WTC11 (cell line): ENCODE data around the gene ADCY2. TPM values are rescaled to one million over a fixed set of nuclear protein-coding genes. Genes with fewer than 3 reads are reported as not detected.

Experiments used
- ATAC-seq: fragments of 200-7000 bp; cut with Tn5 transposase; 2 replicates; pipeline ENCODE4 v1.10.0; 2021; ENCODE audit warnings: mild to moderate bottlenecking, moderate library complexity
- CTCF ChIA-PET: fragments of 300-600 bp; sonication (Branson Sonifier 250); formaldehyde crosslinking; loops from one replicate; lab custom pipeline; 2021; ENCODE audit warnings: antibody characterized with exemption; lab: Charles Lee
- POLR2A ChIA-PET: fragments of 350-600 bp; sonication (Branson Sonifier 250); formaldehyde crosslinking; loops from one replicate; lab custom pipeline; 2021; ENCODE audit warnings: antibody characterized with exemption; lab: Charles Lee
- DNase-seq: peaks from one replicate; pipeline ENCODE4 v3.0.0; 2021; ENCODE audit warnings: low spot score
- H3K27ac Mint-ChIP-seq: 2 replicates; pipeline ENCODE4 v1.8.0; 2021; ENCODE audit warnings: mixed read lengths
- H3K27me3 Mint-ChIP-seq: 2 replicates; pipeline ENCODE4 v1.8.0; 2021; ENCODE audit warnings: low read depth, mild to moderate bottlenecking, moderate library complexity, mixed read lengths
- H3K36me3 Mint-ChIP-seq: 2 replicates; pipeline ENCODE4 v1.8.0; 2021; ENCODE audit warnings: mixed read lengths
- H3K4me1 Mint-ChIP-seq: 2 replicates; pipeline ENCODE4 v1.8.0; 2022; ENCODE audit warnings: mixed read lengths
- H3K4me3 Mint-ChIP-seq: 2 replicates; pipeline ENCODE4 v1.8.0; 2021; ENCODE audit warnings: mild to moderate bottlenecking, moderate library complexity, mixed read lengths
- H3K9me3 Mint-ChIP-seq: 2 replicates; pipeline ENCODE4 v1.8.0; 2021; ENCODE audit warnings: mixed read lengths
- CBFB ChIP-seq: sonication (generic); formaldehyde crosslinking; IDR thresholded peaks from 2 replicates; pipeline ENCODE4 v1.8.1; 2022; ENCODE audit warnings: mild to moderate bottlenecking, low read depth, missing genetic modification reagents
- CREB1 ChIP-seq: sonication (generic); formaldehyde crosslinking; IDR thresholded peaks from 2 replicates; pipeline ENCODE4 v1.8.0; 2023; ENCODE audit warnings: mild to moderate bottlenecking, missing genetic modification reagents
- EMX1 ChIP-seq: fragments of 250-450 bp; sonication (Bioruptor Pico); IDR thresholded peaks from 2 replicates; pipeline ENCODE4 v1.8.0; 2021; ENCODE audit warnings: mild to moderate bottlenecking
- FOXJ3 ChIP-seq: sonication (generic); formaldehyde crosslinking; IDR thresholded peaks from 2 replicates; pipeline ENCODE4 v1.9.0; 2021; ENCODE audit warnings: missing genetic modification reagents, mild to moderate bottlenecking, borderline replicate concordance
- IRF2 ChIP-seq: sonication (generic); formaldehyde crosslinking; IDR thresholded peaks from 2 replicates; pipeline ENCODE4 v1.8.0; 2022; ENCODE audit warnings: low read depth, missing genetic modification reagents, borderline replicate concordance
- JAZF1 ChIP-seq: fragments of 250-450 bp; sonication (Bioruptor Pico); IDR thresholded peaks from 2 replicates; pipeline ENCODE4 v1.9.0; 2021; ENCODE audit warnings: moderate library complexity, mild to moderate bottlenecking, inconsistent platforms
- SMAD3 ChIP-seq: sonication (generic); formaldehyde crosslinking; IDR thresholded peaks from 2 replicates; pipeline ENCODE4 v1.8.0; 2022; ENCODE audit warnings: missing genetic modification reagents, mild to moderate bottlenecking, borderline replicate concordance
- SMAD4 ChIP-seq: sonication (generic); formaldehyde crosslinking; IDR thresholded peaks from 2 replicates; pipeline ENCODE4 v1.8.0; 2022; ENCODE audit warnings: mild to moderate bottlenecking, missing genetic modification reagents
- TEAD1 ChIP-seq: sonication (generic); formaldehyde crosslinking; IDR thresholded peaks from 2 replicates; pipeline ENCODE4 v1.8.0; 2022; ENCODE audit warnings: mild to moderate bottlenecking, missing genetic modification reagents
- ZNF121 ChIP-seq: sonication (generic); formaldehyde crosslinking; IDR thresholded peaks from 2 replicates; pipeline ENCODE4 v1.8.0; 2023; ENCODE audit warnings: missing genetic modification reagents
- total RNA-seq: library from RNA; stranded (reverse); gene quantifications from 3 replicates; pipeline ENCODE4 v1.2.3, GENCODE V29; 2021
- TF ChIP-seq, protein P1 (sequence below): sonication (generic); formaldehyde crosslinking; IDR thresholded peaks from 2 replicates; pipeline ENCODE4 v1.8.0; 2023; ENCODE audit warnings: mild to moderate bottlenecking, missing genetic modification reagents
- TF ChIP-seq, protein P2 (sequence below): fragments of 250-450 bp; sonication (Bioruptor Pico); IDR thresholded peaks from 2 replicates; pipeline ENCODE4 v2.1.2; 2022; ENCODE audit warnings: mild to moderate bottlenecking, moderate library complexity
- TF ChIP-seq, protein P3 (sequence below): fragments of 250-450 bp; sonication (Bioruptor Pico); IDR thresholded peaks from 2 replicates; pipeline ENCODE4 v1.9.0; 2021; ENCODE audit warnings: mild to moderate bottlenecking
- TF ChIP-seq, protein P4 (sequence below): fragments of 250-450 bp; sonication (Bioruptor Pico); IDR thresholded peaks from 2 replicates; pipeline ENCODE4 v1.9.0; 2021; ENCODE audit warnings: mild to moderate bottlenecking, borderline replicate concordance
- TF ChIP-seq, protein P5 (sequence below): sonication (generic); formaldehyde crosslinking; IDR thresholded peaks from 2 replicates; pipeline ENCODE4 v1.8.0; 2022; ENCODE audit warnings: mild to moderate bottlenecking, missing genetic modification reagents
- TF ChIP-seq, protein P6 (sequence below): sonication (generic); formaldehyde crosslinking; IDR thresholded peaks from 2 replicates; pipeline ENCODE4 v1.8.0; 2022; ENCODE audit warnings: missing genetic modification reagents
- TF ChIP-seq, protein P7 (sequence below): fragments of 250-450 bp; sonication (Bioruptor Pico); IDR thresholded peaks from 2 replicates; pipeline ENCODE4 v1.8.0; 2021; ENCODE audit warnings: mild to moderate bottlenecking

The ADCY2 gene
- total RNA-seq, 1 experiment from 2014 or later: 142 TPM

DNA sequence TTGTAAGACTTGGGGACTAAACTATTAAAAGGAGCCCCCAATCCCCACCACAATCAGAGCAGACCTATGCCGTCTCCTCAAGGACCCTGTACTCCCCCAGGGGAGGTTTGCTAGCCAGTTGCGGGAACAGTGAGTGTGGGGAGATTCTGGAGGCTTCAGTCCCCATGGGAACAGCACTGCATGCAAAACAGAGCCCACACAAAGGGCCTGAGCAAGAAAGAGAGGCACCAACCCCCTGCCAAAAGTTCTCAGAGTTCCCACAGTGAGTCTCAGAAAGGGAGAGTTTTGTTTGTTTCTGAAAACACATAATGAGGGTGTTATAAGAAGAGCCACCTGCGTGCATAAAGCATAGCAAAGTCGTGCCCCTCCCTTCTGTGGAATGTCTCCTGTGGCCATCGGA is 398.4 kb downstream of the ADCY2 start:
- Mint-ChIP-seq H3K4me3 (no peak overlapping the region), H3K27me3 (no peaks in the 10 kb centered on the region), H3K27ac (peak overlapping the region; percentile 63; the same call in 1 of the 2 replicates), H3K9me3 (no peaks in the 10 kb centered on the region), H3K4me1 (peaks cover 31% of the 10 kb centered on the region), H3K36me3 (peaks cover 34% of the 10 kb centered on the region)
- TF ChIP-seq JAZF1 (CRISPR knock-in tag): no peak
- TF ChIP-seq, protein P1, sequence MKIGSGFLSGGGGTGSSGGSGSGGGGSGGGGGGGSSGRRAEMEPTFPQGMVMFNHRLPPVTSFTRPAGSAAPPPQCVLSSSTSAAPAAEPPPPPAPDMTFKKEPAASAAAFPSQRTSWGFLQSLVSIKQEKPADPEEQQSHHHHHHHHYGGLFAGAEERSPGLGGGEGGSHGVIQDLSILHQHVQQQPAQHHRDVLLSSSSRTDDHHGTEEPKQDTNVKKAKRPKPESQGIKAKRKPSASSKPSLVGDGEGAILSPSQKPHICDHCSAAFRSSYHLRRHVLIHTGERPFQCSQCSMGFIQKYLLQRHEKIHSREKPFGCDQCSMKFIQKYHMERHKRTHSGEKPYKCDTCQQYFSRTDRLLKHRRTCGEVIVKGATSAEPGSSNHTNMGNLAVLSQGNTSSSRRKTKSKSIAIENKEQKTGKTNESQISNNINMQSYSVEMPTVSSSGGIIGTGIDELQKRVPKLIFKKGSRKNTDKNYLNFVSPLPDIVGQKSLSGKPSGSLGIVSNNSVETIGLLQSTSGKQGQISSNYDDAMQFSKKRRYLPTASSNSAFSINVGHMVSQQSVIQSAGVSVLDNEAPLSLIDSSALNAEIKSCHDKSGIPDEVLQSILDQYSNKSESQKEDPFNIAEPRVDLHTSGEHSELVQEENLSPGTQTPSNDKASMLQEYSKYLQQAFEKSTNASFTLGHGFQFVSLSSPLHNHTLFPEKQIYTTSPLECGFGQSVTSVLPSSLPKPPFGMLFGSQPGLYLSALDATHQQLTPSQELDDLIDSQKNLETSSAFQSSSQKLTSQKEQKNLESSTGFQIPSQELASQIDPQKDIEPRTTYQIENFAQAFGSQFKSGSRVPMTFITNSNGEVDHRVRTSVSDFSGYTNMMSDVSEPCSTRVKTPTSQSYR (CRISPR knock-in tag): no peak
- TF ChIP-seq, protein P2, sequence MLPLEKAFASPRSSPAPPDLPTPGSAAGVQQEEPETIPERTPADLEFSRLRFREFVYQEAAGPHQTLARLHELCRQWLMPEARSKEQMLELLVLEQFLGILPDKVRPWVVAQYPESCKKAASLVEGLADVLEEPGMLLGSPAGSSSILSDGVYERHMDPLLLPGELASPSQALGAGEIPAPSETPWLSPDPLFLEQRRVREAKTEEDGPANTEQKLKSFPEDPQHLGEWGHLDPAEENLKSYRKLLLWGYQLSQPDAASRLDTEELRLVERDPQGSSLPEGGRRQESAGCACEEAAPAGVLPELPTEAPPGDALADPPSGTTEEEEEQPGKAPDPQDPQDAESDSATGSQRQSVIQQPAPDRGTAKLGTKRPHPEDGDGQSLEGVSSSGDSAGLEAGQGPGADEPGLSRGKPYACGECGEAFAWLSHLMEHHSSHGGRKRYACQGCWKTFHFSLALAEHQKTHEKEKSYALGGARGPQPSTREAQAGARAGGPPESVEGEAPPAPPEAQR (CRISPR knock-in tag): no peak
- TF ChIP-seq IRF2 (CRISPR knock-in tag): no peak
- no peak for TF ChIP-seq ZNF121 (CRISPR knock-in tag)
- TF ChIP-seq, protein P3, sequence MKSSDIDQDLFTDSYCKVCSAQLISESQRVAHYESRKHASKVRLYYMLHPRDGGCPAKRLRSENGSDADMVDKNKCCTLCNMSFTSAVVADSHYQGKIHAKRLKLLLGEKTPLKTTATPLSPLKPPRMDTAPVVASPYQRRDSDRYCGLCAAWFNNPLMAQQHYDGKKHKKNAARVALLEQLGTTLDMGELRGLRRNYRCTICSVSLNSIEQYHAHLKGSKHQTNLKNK (CRISPR knock-in tag): no peak
- TF ChIP-seq TEAD1 (CRISPR knock-in tag): no peak
- TF ChIP-seq SMAD4 (CRISPR knock-in tag): no peak
- TF ChIP-seq, protein P4, sequence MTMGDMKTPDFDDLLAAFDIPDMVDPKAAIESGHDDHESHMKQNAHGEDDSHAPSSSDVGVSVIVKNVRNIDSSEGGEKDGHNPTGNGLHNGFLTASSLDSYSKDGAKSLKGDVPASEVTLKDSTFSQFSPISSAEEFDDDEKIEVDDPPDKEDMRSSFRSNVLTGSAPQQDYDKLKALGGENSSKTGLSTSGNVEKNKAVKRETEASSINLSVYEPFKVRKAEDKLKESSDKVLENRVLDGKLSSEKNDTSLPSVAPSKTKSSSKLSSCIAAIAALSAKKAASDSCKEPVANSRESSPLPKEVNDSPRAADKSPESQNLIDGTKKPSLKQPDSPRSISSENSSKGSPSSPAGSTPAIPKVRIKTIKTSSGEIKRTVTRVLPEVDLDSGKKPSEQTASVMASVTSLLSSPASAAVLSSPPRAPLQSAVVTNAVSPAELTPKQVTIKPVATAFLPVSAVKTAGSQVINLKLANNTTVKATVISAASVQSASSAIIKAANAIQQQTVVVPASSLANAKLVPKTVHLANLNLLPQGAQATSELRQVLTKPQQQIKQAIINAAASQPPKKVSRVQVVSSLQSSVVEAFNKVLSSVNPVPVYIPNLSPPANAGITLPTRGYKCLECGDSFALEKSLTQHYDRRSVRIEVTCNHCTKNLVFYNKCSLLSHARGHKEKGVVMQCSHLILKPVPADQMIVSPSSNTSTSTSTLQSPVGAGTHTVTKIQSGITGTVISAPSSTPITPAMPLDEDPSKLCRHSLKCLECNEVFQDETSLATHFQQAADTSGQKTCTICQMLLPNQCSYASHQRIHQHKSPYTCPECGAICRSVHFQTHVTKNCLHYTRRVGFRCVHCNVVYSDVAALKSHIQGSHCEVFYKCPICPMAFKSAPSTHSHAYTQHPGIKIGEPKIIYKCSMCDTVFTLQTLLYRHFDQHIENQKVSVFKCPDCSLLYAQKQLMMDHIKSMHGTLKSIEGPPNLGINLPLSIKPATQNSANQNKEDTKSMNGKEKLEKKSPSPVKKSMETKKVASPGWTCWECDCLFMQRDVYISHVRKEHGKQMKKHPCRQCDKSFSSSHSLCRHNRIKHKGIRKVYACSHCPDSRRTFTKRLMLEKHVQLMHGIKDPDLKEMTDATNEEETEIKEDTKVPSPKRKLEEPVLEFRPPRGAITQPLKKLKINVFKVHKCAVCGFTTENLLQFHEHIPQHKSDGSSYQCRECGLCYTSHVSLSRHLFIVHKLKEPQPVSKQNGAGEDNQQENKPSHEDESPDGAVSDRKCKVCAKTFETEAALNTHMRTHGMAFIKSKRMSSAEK (CRISPR knock-in tag): no peak
- POLR2A ChIA-PET: no interaction called here
- CTCF ChIA-PET: interaction anchor here (1.2 kb wide), 1 partner anchor 39 kb away, joined by 4 read pairs; no protein-coding TSS in a partner anchor
- ATAC-seq (no peak), DNase-seq (no peak)

DNA sequence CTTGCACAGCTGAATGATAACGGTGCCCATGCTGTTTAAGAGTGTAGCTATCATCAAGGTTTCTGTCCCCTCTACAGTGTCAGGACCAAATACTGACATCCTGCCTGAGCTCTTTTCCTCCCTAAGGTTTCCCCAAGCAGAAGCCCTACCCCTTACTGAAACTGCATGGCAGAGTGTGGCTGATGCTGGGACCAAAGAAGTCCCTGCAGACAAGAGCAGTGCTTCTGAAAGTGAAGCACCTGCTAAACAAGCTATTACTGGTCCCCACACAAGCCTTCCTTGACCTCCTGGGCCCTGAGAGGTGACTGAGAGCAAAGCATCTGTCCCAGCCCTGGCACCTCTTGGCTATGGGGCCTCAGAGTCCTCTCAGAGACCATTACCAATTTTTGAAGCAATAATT is 398.9 kb downstream of the ADCY2 start:
- Mint-ChIP-seq H3K4me3 (no peak overlapping the region), H3K36me3 (peaks cover 32% of the 10 kb centered on the region), H3K9me3 (no peaks in the 10 kb centered on the region), H3K27me3 (no peaks in the 10 kb centered on the region), H3K4me1 (peaks cover 26% of the 10 kb centered on the region), H3K27ac (peak overlapping the region; percentile 61; the same call in 1 of the 2 replicates)
- POLR2A ChIA-PET: no interaction called here
- no peak for ATAC-seq
- CTCF ChIA-PET: interaction anchor here (1.2 kb wide), 1 partner anchor 40 kb away, joined by 4 read pairs; no protein-coding TSS in a partner anchor
- no peak for DNase-seq
- TF ChIP-seq CBFB (CRISPR knock-in tag): no peak
- TF ChIP-seq, protein P5, sequence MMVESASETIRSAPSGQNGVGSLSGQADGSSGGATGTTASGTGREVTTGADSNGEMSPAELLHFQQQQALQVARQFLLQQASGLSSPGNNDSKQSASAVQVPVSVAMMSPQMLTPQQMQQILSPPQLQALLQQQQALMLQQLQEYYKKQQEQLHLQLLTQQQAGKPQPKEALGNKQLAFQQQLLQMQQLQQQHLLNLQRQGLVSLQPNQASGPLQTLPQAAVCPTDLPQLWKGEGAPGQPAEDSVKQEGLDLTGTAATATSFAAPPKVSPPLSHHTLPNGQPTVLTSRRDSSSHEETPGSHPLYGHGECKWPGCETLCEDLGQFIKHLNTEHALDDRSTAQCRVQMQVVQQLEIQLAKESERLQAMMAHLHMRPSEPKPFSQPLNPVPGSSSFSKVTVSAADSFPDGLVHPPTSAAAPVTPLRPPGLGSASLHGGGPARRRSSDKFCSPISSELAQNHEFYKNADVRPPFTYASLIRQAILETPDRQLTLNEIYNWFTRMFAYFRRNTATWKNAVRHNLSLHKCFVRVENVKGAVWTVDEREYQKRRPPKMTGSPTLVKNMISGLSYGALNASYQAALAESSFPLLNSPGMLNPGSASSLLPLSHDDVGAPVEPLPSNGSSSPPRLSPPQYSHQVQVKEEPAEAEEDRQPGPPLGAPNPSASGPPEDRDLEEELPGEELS (CRISPR knock-in tag): no peak
- TF ChIP-seq, protein P2 (CRISPR knock-in tag): no peak
- no peak for TF ChIP-seq SMAD3 (CRISPR knock-in tag)
- TF ChIP-seq, protein P6, sequence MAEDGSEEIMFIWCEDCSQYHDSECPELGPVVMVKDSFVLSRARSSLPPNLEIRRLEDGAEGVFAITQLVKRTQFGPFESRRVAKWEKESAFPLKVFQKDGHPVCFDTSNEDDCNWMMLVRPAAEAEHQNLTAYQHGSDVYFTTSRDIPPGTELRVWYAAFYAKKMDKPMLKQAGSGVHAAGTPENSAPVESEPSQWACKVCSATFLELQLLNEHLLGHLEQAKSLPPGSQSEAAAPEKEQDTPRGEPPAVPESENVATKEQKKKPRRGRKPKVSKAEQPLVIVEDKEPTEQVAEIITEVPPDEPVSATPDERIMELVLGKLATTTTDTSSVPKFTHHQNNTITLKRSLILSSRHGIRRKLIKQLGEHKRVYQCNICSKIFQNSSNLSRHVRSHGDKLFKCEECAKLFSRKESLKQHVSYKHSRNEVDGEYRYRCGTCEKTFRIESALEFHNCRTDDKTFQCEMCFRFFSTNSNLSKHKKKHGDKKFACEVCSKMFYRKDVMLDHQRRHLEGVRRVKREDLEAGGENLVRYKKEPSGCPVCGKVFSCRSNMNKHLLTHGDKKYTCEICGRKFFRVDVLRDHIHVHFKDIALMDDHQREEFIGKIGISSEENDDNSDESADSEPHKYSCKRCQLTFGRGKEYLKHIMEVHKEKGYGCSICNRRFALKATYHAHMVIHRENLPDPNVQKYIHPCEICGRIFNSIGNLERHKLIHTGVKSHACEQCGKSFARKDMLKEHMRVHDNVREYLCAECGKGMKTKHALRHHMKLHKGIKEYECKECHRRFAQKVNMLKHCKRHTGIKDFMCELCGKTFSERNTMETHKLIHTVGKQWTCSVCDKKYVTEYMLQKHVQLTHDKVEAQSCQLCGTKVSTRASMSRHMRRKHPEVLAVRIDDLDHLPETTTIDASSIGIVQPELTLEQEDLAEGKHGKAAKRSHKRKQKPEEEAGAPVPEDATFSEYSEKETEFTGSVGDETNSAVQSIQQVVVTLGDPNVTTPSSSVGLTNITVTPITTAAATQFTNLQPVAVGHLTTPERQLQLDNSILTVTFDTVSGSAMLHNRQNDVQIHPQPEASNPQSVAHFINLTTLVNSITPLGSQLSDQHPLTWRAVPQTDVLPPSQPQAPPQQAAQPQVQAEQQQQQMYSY (CRISPR knock-in tag): no peak
- TF ChIP-seq CREB1 (CRISPR knock-in tag): no peak
- TF ChIP-seq, protein P7, sequence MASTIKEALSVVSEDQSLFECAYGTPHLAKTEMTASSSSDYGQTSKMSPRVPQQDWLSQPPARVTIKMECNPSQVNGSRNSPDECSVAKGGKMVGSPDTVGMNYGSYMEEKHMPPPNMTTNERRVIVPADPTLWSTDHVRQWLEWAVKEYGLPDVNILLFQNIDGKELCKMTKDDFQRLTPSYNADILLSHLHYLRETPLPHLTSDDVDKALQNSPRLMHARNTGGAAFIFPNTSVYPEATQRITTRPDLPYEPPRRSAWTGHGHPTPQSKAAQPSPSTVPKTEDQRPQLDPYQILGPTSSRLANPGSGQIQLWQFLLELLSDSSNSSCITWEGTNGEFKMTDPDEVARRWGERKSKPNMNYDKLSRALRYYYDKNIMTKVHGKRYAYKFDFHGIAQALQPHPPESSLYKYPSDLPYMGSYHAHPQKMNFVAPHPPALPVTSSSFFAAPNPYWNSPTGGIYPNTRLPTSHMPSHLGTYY (CRISPR knock-in tag): no peak
- TF ChIP-seq FOXJ3: no peak
- no peak for TF ChIP-seq EMX1 (CRISPR knock-in tag)
